H9 (cell line): ENCODE data around the gene CTU1. TPM values are rescaled to one million over a fixed set of nuclear protein-coding genes. Genes with fewer than 3 reads are reported as not detected.

Source experiments
- DNase-seq: peaks from one replicate; pipeline ENCODE4 v3.0.0-alpha.2; 2017
- H2AFZ ChIP-seq: one replicate; pipeline ENCODE4 v1.6.1; 2013; ENCODE audit warnings: mild to moderate bottlenecking, low read length, control low read depth, moderate library complexity
- H2AK5ac ChIP-seq: 2 replicates; pipeline ENCODE4 v1.6.1; 2013; ENCODE audit warnings: low read length, control low read depth, mixed read lengths; ENCODE audit not compliant: insufficient read length
- H2BK120ac ChIP-seq: one replicate; pipeline ENCODE4 v1.6.1; 2013; ENCODE audit warnings: low read depth, mild to moderate bottlenecking, low read length, control low read depth, inconsistent platforms; ENCODE audit not compliant: poor library complexity, severe bottlenecking
- H2BK12ac ChIP-seq: 2 replicates; pipeline ENCODE4 v1.6.1; 2013; ENCODE audit warnings: low read length, control low read depth, mixed read lengths, low read depth; ENCODE audit not compliant: insufficient read length
- H2BK15ac ChIP-seq: 2 replicates; pipeline ENCODE4 v1.6.1; 2013; ENCODE audit warnings: low read depth, low read length, control low read depth
- H2BK20ac ChIP-seq: one replicate; pipeline ENCODE4 v1.6.1; 2013; ENCODE audit warnings: low read depth, mild to moderate bottlenecking, low read length, control low read depth, inconsistent platforms; ENCODE audit not compliant: poor library complexity, severe bottlenecking
- H2BK5ac ChIP-seq: 2 replicates; pipeline ENCODE4 v1.6.1; 2013; ENCODE audit warnings: low read length, control low read depth, mixed read lengths; ENCODE audit not compliant: insufficient read length
- H3K14ac ChIP-seq: 2 replicates; pipeline ENCODE4 v1.6.1; 2013; ENCODE audit warnings: low read length, control low read depth; ENCODE audit not compliant: insufficient read depth
- H3K18ac ChIP-seq: 2 replicates; pipeline ENCODE4 v1.6.1; 2013; ENCODE audit warnings: low read depth, mild to moderate bottlenecking, mixed read lengths, low read length, control low read depth; ENCODE audit not compliant: insufficient read length
- H3K23ac ChIP-seq: 2 replicates; pipeline ENCODE4 v1.6.1; 2013; ENCODE audit warnings: low read length, control low read depth, mixed read lengths, low read depth; ENCODE audit not compliant: insufficient read length
- H3K23me2 ChIP-seq: 2 replicates; pipeline ENCODE4 v1.6.1; 2013; ENCODE audit warnings: low read depth, mild to moderate bottlenecking, mixed read lengths, low read length, control low read depth; ENCODE audit not compliant: insufficient read length, poor library complexity, severe bottlenecking
- H3K27ac ChIP-seq: 2 replicates; pipeline ENCODE4 v1.5.1; 2013; ENCODE audit warnings: low read length, control low read depth, mixed read lengths, low read depth; ENCODE audit not compliant: insufficient read length
- H3K27me3 ChIP-seq: 2 replicates; pipeline ENCODE4 v1.6.1; 2013; ENCODE audit warnings: low read length, control low read depth, inconsistent platforms; ENCODE audit not compliant: insufficient read depth
- H3K4ac ChIP-seq: 2 replicates; pipeline ENCODE4 v1.6.1; 2013; ENCODE audit warnings: low read depth, mild to moderate bottlenecking, control low read depth, inconsistent platforms, low read length, moderate library complexity
- H3K4me1 ChIP-seq: 2 replicates; pipeline ENCODE4 v1.6.1; 2013; ENCODE audit warnings: low read length, control low read depth, inconsistent platforms; ENCODE audit not compliant: insufficient read depth
- H3K4me2 ChIP-seq: 2 replicates; pipeline ENCODE4 v1.6.1; 2013; ENCODE audit warnings: low read length, control low read depth, mixed read lengths; ENCODE audit not compliant: insufficient read length, insufficient read depth
- H3K56ac ChIP-seq: 2 replicates; pipeline ENCODE4 v1.6.1; 2013; ENCODE audit warnings: low read depth, mild to moderate bottlenecking, mixed read lengths, low read length, control low read depth; ENCODE audit not compliant: insufficient read length
- H3K79me1 ChIP-seq: 2 replicates; pipeline ENCODE4 v1.6.1; 2013; ENCODE audit warnings: low read depth, mild to moderate bottlenecking, moderate library complexity, low read length, control low read depth, inconsistent platforms; ENCODE audit not compliant: insufficient read depth, poor library complexity, severe bottlenecking
- H3K79me2 ChIP-seq: 2 replicates; pipeline ENCODE4 v1.6.1; 2013; ENCODE audit warnings: low read length, control low read depth, inconsistent platforms; ENCODE audit not compliant: insufficient read depth
- H3K9ac ChIP-seq: 2 replicates; pipeline ENCODE4 v1.6.1; 2013; ENCODE audit warnings: low read length, control low read depth, mixed read lengths; ENCODE audit not compliant: insufficient read length; ENCODE audit errors: extremely low read depth
- H3K9me3 ChIP-seq: one replicate; pipeline ENCODE4 v1.6.1; 2013; ENCODE audit warnings: low read depth, low read length, inconsistent platforms; ENCODE audit not compliant: control insufficient read depth
- H3T11ph ChIP-seq: one replicate; pipeline ENCODE4 v1.6.1; 2013; ENCODE audit warnings: mild to moderate bottlenecking, low read length, control low read depth, inconsistent platforms
- H4K20me1 ChIP-seq: one replicate; pipeline ENCODE4 v1.6.1; 2013; ENCODE audit not compliant: control insufficient read depth, insufficient read length, insufficient read depth
- H4K5ac ChIP-seq: 2 replicates; pipeline ENCODE4 v1.6.1; 2013; ENCODE audit warnings: low read depth, mild to moderate bottlenecking, mixed read lengths, low read length, control low read depth; ENCODE audit not compliant: insufficient read length
- H4K8ac ChIP-seq: replicated peaks from 2 replicates; pipeline ENCODE4 v1.6.1; 2013; ENCODE audit warnings: low read length, control low read depth, mixed read lengths, low read depth; ENCODE audit not compliant: insufficient read length
- H4K91ac ChIP-seq: 2 replicates; pipeline ENCODE4 v1.6.1; 2013; ENCODE audit warnings: low read depth, mild to moderate bottlenecking, moderate library complexity, mixed read lengths, low read length, control low read depth; ENCODE audit not compliant: insufficient read length
- H3K27ac Mint-ChIP-seq, 3 experiments: 2 replicates in 2 of 3; 3 replicates in 1 of 3; pipeline ENCODE4 v1.8.0; 2020 to 2021; ENCODE audit warnings: mixed read lengths in 3 of 3, mild to moderate bottlenecking in 1 of 3, moderate library complexity in 1 of 3
- H3K27me3 Mint-ChIP-seq: 2 replicates; pipeline ENCODE4 v1.8.0; 2021; ENCODE audit warnings: low read depth, mild to moderate bottlenecking, moderate library complexity, mixed read lengths
- H3K36me3 Mint-ChIP-seq, 3 experiments: 2 replicates in 2 of 3; 3 replicates in 1 of 3; pipeline ENCODE4 v1.8.0; 2020 to 2021; ENCODE audit warnings: low read depth in 3 of 3, mixed read lengths in 3 of 3; ENCODE audit not compliant: insufficient read depth in 1 of 3
- H3K4me1 Mint-ChIP-seq, 2 experiments: 2 replicates each; pipeline ENCODE4 v1.8.0; 2020; ENCODE audit warnings: mixed read lengths in 2 of 2
- H3K4me3 Mint-ChIP-seq, 2 experiments: 2 replicates in 1 of 2; 3 replicates in 1 of 2; pipeline ENCODE4 v1.8.0; 2020 to 2021; ENCODE audit warnings: mild to moderate bottlenecking in 2 of 2, mixed read lengths in 2 of 2, moderate library complexity in 1 of 2
- H3K9me3 Mint-ChIP-seq, 2 experiments: 2 replicates in 1 of 2; 3 replicates in 1 of 2; pipeline ENCODE4 v1.8.0; 2020; ENCODE audit warnings: mild to moderate bottlenecking in 2 of 2, mixed read lengths in 2 of 2, moderate library complexity in 1 of 2
- WGBS: extraction: QIAGEN DNeasy Blood & Tissue Kit; methylation state at CpG from one replicate; pipeline ENCODE4 v1.1.7; 2013; ENCODE audit warnings: missing lambda C conversion rate, low lambda C conversion rate, mixed read lengths; ENCODE audit not compliant: insufficient read length; ENCODE audit errors: extremely low coverage; 5-methylcytosine and 5-hydroxymethylcytosine counted together
- total RNA-seq: library from RNA; stranded (reverse); gene quantifications from 2 replicates; pipeline ENCODE4 v1.2.1, GENCODE V29; 2021
- TF ChIP-seq, protein P1 (sequence below): fragments of 200-600 bp; sonication (generic); conservative IDR thresholded peaks from 3 replicates; pipeline ENCODE4 v1.8.0; 2021; ENCODE audit warnings: antibody characterized with exemption, mild to moderate bottlenecking

Gene CTU1
- total RNA-seq, 1 experiment from 2014 or later: 8.8 TPM

DNA sequence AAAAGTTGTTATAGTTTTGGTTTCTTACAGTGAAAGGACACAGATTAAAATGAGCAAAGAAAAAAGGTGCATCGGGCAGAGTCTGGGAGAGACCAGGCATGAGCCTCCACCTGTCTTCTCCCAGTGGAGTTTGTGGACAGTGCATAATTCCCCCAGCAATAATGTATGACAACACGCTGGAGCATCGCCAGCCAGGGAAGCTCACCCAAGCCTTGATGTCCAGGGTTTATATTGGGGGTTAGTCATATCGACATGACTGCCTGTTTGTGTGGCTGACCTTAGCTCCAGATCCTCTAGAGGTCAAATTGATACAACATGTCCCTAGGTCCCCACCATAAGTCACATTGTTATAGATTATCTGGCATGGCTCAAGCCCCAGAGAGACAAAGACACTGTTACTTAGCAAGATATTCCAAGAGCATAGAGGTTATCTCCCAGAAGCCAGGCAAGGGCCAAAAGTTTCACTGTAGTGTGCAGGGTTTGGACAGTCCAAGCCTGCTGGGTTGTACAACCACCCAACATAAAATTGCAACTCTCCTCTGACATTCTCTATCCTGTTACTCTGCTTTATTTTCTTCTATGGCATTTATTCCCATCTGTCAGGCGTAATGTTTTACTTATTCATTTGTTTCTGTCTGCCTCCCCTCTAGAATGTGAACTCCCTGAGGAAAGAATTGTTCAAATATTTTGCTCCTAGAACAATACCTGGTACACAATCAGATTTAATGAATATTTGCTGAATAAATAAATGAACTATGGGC is 37.7 kb downstream of the CTU1 start:
- Histone ChIP-seq H2BK12ac (no peak overlapping the region), H3K56ac (no peak overlapping the region), H3K79me1 (no peaks in the 10 kb centered on the region), H2BK20ac (no peak overlapping the region), H2AK5ac (no peak overlapping the region), H3K4ac (no peak overlapping the region), H3K9ac (no peak overlapping the region), H3K4me1 (no peaks in the 10 kb centered on the region; the same call in 1 of the 2 replicates), H3K23ac (no peak overlapping the region), H3K4me2 (no peak overlapping the region), H4K91ac (no peak overlapping the region), H2AFZ (no peak overlapping the region), H2BK120ac (no peak overlapping the region), H3K9me3 (no peaks in the 10 kb centered on the region), H3K18ac (no peak overlapping the region), H2BK5ac (no peak overlapping the region), H4K20me1 (no peaks in the 10 kb centered on the region), H3K27ac (no peak overlapping the region), H2BK15ac (no peak overlapping the region), H3K23me2 (no peaks in the 10 kb centered on the region), H4K8ac (no peak overlapping the region), H3K79me2 (no peaks in the 10 kb centered on the region), H3T11ph (no peak overlapping the region), H4K5ac (no peak overlapping the region), H3K27me3 (no peaks in the 10 kb centered on the region), H3K14ac (no peak overlapping the region)
- TF ChIP-seq, protein P1, sequence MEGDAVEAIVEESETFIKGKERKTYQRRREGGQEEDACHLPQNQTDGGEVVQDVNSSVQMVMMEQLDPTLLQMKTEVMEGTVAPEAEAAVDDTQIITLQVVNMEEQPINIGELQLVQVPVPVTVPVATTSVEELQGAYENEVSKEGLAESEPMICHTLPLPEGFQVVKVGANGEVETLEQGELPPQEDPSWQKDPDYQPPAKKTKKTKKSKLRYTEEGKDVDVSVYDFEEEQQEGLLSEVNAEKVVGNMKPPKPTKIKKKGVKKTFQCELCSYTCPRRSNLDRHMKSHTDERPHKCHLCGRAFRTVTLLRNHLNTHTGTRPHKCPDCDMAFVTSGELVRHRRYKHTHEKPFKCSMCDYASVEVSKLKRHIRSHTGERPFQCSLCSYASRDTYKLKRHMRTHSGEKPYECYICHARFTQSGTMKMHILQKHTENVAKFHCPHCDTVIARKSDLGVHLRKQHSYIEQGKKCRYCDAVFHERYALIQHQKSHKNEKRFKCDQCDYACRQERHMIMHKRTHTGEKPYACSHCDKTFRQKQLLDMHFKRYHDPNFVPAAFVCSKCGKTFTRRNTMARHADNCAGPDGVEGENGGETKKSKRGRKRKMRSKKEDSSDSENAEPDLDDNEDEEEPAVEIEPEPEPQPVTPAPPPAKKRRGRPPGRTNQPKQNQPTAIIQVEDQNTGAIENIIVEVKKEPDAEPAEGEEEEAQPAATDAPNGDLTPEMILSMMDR: no peak
- H3K27me3 Mint-ChIP-seq: peaks cover 12% of the 10 kb centered on the region
- H3K9me3 Mint-ChIP-seq: peaks cover 7 to 15% of the 10 kb centered on the region in 2 experiments
- DNase-seq: no peak
- no peak overlapping the region for H3K4me3 Mint-ChIP-seq
- WGBS: no CpG with 5 or more reads among the region's 5 CpGs
- no peak overlapping the region for H3K27ac Mint-ChIP-seq
- peaks cover 0 to 7% (median 3%) of the 10 kb centered on the region in 3 experiments; a peak in 3 of 7 replicates for H3K36me3 Mint-ChIP-seq
- H3K4me1 Mint-ChIP-seq: peaks cover 6 to 10% of the 10 kb centered on the region in 2 experiments
